CD4-positive, alpha-beta T cell treated with Interleukin-2 at 100 ng/mL for 4 hours (primary cell): ENCODE results near the gene OTUD1.
"Not testable (repeated sequence)": the region's sequence is repeated elsewhere in the genome, so short reads cannot be mapped to it uniquely, and the experiment has no call there.

Experiments
- DNase-seq: peaks from one replicate; pipeline ENCODE4 v3.0.0-alpha.2; 2020; ENCODE audit warnings: low spot score

The OTUD1 gene, protein sequence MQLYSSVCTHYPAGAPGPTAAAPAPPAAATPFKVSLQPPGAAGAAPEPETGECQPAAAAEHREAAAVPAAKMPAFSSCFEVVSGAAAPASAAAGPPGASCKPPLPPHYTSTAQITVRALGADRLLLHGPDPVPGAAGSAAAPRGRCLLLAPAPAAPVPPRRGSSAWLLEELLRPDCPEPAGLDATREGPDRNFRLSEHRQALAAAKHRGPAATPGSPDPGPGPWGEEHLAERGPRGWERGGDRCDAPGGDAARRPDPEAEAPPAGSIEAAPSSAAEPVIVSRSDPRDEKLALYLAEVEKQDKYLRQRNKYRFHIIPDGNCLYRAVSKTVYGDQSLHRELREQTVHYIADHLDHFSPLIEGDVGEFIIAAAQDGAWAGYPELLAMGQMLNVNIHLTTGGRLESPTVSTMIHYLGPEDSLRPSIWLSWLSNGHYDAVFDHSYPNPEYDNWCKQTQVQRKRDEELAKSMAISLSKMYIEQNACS

DNA sequence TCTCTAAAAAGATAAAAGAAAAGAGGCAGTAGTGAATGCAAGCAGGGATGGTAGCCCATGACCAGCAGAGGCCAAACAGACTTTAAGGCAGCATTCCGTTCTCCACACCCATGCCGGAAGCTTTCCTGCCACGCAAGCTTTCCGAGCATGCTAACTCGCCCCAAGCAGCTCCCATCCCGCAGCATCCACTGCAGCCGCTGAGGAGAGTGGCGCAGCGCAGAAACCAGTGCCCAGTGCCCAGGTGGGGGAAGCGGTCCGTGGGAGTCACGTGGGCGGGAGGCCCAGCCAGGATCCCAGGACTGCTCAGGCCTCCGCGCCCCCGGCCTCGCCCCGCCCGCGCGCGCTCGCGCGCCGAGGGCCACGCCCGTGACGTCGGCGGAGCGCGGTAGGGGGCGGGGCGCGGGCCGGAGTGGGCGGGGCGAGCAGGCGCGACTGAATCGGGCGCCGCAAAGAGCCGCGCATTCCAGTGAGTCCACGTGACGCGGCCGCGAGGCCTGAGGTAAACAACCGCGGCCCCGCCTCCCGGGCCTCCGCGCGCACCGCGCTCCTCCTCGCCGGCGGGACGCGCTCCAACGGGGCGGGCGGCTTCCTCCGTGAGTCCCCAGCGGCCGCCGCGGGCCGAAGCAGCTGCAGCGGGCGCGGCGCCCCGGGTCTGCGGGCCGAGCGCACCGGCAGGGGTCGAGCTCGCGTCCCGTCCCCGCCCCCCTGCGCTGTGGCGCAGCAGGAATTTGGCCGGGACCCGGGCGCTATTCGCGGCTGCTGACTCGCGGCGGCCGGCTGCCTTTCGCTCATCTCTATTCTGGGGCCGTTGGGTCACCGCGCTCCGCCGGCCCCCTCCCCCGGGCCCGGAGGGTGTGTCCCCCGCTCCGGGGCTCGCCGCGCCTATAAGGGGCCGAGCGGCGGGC lies at the start of gene OTUD1:
OTUD1 (plus strand) TSS at position 529 of the 905 bp plus-strand sequence. CDS start 383 bp downstream, outside the sequence.
- DNase-seq = peak; percentile 93

DNA sequence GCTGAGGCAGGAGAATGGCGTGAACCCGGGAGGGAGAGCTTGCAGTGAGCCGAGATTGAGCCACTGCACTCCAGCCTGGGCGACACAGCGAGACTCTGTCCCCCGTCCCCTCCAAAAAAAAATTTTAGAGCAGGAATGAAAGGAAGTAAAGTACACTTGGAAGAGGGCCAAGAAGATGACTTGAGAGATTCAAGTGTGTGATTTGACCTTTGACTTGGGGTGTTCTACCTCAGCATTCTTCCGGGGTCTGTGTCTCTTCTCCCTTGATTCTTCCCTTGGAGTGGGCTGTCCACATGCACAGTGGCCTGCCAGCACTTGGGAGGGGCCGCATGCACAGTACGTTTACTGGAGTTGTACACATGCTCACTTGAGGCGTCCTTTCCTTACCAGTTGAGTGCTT lies 48.5 kb upstream of the OTUD1 start:
- DNase-seq = not testable (repeated sequence)

DNA sequence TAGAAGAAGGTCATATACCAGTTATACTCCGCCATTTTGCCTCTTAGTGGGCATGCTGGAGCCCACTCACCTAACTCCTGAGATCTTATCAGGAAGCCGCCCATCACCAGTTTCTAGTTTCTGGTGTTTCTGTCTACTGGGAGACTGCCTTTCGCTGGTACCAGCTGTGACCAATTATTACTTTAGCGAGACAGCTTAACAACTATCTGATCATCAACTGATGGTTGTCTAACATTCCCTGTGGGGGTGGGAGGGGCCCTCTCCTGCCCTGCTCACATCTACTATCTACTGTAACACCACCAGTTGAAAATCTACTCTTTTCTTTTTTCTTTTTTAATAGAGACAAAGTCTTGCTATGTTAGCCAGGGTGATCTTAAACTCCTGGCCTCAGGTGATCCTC lies 48.1 kb upstream of the OTUD1 start:
- DNase-seq = no peak

DNA sequence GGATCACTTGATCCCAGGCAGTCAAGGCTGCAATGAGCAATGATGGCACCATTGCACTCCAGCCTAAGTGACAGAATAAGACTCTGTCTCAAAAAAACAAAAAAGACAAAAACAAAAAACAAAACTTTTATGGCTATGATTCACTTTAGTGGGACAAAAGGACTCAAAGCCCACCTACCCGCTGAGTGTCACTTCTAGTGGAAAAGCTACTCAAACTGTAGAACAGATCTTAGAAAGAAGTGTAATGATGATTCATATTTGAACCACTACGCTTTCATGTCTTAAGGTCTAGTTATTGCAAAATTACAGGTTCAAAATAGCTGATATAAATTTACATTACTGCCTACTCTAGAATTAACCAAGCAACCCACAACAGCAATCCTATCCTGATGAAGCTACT lies 47.1 kb upstream of the OTUD1 start:
- no peak for DNase-seq

DNA sequence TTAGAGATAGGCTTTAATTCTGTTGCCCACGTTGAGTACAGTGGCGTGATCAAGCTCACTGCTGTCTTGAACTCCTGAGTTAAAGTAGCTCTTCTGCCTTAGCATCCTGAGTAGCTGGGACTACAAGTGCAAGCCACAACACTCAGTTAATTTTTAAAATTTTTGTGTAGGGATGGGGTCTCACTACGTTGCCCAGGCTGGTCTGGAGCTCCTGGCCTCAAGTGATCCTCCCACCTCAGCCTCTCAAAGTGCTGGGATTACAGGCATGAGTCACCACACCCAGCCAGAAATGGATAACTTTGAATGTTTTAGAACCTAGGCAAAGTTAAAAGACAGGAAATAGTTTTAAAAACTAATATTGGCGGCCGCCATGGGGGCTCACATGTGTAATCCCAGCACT lies 43.9 kb upstream of the OTUD1 start:
- no peak for DNase-seq

DNA sequence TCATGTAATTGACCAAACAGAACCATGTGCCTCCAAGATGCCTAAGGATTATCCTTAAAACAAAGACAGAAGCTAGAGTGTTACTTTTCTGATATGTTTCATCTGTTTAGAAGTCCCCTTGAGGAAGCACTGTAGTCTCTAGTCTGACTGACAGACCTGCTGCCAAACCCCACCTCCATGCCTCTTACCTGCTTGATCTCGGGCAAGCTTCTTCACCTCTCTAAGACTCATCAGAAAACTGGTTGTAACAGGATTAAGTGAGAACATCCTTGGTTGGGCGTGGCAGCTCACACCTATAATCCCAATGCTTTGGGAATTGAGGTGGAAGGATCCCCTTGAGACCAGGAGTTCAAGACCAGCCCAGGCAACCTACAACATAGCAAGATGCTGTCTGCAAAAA lies 42.2 kb upstream of the OTUD1 start:
- DNase-seq = no peak

DNA sequence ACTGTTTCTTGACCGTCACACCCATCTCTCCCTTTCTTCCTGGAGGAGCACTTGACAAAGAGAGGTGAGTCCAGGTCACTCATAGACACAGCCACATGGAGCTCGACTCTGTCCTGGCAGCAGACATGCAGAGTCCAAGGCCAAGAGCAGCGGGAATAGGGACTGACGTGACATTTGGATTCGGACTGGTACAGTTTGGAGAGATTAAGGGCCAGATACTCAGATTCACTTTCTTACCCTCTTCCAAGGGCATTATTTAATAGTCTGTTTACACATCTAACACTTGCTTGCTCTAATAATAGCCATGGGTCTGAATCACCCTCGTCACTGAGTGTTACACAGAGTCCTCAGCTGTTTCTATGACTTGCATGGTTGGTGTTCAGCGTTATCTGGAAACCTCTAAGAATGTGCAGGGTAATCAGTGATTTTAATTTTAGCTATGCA lies 39.2 kb upstream of the OTUD1 start:
- no peak for DNase-seq

DNA sequence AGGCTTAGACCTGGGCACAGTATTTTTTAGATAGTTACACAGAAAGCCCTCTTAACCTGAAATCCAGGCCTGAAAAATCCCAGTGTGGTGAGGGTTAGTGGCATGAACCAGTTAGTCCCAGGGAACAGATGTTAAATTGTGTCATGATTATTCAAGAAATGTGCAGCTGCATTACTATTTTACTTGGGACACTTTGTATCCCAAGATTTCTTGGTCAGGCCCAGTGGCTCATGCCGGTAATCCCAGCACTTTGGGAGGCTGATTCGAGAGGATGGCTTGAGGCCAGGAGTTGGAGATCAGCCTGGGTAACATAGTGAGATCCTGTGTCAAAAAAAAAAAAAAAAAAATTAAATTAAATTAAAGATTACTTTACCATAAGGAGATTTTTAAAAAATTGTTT lies 36.0 kb upstream of the OTUD1 start:
- no peak for DNase-seq

DNA sequence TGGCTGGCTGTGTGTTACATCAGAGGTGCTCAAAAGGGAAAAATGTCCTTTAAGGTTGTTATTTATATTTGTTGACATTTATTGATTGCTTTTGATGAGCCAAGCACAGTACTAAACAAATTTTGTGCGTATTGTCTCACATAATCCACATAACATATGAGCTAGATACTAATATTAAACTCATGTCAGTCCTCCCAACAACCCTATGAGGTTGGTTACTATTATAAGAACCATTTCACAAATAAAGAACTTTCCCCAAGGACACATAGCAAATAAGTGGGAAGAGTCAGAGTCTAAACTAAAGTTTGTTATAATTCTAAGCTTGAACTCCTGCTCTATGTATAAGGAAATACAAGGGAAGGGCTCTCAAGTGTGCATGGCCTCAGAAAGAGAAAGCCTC lies 35.6 kb upstream of the OTUD1 start:
- no peak for DNase-seq

DNA sequence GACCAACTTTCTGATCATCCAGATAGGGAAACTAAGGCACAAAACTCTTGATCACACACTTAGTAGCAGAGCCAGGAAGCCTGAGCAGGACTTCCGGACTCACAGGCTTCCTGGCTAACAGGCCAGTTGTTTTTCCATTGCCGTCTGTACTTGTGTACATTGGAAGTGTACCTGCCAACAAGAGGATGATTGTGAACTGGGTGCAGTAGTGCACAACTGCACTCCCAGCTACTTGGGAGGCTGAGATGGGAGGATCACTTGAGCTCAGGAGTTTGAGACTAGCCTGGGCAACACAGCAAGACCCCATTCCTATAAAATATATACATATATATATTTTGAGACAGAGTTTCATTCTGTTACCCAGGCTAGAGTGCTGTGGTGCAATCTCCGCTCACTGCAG lies 35.2 kb upstream of the OTUD1 start:
- DNase-seq = no peak

DNA sequence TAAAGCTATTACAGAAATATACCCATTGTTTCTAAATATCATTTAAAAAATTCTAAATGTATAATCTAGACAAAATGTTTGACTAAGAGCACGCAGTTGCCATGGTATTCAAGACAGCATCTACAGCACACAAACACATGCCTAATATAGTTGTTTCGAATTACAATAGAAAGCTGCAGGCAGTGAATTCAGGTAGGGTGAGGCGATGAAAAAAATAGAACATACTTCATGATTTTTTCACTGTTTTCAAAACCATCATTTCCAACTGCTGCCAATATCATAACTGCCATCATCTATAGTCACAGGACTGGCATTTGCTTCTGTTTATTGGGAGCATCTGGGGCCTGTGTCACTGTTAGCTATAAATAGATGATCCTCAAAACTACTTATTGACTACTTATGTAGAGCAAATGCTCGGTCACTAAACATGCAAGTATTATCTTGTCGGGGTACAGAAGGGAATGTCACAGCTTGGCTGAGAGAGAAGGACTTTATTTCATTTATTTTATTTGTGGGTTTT lies 34.4 kb upstream of the OTUD1 start:
- no peak for DNase-seq

DNA sequence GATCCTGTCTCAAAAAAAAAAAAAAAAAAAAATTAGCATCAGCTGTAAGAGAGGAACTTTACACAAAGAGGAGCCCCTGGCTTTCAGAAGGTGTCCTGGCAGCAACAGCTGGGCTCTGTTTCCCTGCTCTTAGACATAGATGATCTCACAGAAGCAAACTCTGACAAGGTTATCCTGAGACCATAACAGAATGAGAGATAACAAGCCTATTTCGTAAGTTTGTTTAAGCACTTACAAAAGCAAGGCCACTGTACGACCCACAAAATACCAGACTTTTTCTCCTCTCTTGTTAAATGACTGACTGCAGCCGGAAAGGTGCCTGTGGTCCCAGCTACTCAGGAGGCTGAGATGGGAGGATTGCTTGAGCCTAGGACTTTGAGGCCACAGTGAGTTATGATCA lies 33.3 kb upstream of the OTUD1 start:
- no peak for DNase-seq

DNA sequence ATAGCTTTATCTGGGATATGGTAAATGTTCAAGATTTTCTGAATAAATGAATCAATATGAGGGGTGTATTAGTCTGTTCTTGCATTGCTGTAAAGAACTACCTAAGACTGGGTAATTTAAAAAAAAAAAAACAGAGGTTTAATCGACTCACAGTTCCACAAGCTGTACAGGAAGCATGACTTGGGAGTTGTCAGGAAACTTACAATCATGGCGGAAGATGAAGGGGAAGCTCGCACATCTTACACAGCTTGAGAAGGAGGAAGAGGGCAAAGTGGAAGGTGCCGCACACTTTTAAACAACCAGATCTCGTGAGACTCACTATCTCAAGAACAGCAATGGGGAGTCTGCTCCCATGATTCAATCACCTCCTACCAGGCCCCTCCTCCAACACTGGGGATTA lies 32.5 kb upstream of the OTUD1 start:
- DNase-seq = no peak

DNA sequence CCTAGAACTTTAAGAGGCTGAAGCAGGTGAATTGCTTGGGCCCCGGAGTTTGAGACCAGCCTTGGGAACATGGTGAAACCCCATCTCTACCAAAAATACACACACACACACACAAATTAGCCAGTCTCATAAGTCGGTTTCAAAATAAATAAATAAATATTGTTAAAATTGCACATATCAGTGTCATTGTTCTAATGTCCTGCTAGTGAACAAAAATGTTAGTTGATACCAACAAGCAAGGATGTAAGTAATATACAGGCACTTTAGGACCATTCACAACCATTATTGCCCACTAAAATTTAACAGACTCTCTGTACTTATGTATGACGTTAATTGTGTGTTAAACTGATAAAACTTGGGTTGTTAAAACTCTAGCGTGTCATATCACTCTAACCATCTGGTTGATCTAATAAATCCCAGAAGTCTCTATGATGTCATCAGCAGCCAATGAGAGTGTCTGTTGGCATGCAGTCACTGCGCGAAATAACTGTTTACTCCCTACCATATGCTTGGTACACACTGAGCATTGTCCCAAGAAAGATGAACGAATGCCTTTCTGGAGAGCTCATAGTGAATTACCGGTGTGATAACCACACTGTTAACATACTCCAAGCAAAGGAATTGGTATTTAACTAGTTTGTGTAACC lies 30.4 kb upstream of the OTUD1 start:
- no peak for DNase-seq

DNA sequence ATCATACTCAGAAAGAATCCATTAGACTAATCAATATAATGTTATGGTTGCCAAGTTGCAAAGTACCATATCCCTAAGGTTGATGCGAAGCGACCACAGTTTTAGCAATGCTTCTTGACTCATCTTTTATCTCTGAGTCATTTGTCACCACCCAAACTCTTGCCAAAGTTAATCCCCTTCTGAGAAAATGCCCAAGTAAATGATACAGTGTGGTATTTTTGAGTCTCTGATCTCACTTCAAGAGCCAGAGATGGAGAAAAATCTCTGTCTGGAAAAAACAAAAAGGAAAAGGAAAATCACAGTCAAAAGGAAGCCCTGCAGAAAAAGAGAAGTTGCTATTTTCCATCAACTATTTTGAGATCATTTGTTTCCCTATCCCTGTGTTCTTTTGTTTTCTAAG lies 26.7 kb upstream of the OTUD1 start:
- DNase-seq = peak; percentile 7

DNA sequence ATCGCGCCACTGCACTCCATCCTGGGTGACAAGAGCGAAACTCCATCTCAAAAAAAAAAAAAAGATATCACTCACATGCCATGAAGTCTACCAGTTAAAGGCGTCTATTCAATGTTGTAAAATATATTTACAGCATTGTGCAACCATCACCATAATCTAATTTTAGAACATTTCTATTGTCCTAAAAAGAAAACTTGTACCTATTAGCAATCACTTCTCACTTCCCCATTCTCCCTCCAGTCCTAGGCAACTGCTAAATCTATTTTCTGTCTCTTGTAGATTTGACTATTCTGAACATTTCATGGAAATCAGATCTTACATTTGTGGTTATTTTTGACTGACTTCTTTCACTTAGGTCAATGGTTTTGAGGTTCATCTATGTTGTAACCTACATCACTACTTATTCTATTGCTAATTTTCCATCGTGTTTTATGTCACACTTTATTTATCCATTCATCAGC lies 25.2 kb upstream of the OTUD1 start:
- no peak for DNase-seq

DNA sequence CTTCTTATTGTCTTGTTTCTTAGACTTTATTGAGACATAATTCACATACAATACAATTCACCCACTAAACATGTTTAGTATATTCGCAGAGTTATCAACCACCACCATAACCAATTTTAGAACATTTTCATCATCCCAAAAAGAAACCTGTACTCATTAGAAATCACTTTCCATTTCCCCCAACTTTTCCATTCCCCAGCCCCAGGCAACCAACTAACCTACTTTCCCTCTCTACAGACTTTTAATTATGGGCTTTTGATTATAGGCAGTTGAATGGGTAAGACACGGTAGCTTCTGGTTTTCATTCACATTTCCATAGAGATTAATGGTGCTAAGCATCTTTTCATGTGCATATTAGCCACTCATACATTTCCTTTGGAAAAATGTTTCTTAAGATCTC lies 24.2 kb upstream of the OTUD1 start:
- DNase-seq = no peak

DNA sequence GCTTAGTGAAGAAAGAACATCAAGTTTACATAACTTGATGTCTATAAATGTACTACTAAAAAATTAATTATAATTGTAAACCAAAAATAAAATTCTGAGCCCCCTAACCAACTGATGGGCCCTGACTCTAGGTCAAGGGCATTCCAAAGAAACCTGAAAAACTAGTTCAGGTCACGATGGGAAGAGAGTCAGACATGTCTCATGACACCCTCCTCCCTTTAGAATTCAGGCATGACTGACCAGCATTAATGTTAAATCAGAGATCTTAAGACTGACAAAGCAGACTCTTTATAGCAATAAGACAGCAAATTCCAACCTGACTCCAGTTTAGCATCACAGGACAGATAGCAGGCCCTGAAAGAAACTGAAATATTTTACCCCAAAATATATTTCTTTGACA lies 21.6 kb upstream of the OTUD1 start:
- no peak for DNase-seq

DNA sequence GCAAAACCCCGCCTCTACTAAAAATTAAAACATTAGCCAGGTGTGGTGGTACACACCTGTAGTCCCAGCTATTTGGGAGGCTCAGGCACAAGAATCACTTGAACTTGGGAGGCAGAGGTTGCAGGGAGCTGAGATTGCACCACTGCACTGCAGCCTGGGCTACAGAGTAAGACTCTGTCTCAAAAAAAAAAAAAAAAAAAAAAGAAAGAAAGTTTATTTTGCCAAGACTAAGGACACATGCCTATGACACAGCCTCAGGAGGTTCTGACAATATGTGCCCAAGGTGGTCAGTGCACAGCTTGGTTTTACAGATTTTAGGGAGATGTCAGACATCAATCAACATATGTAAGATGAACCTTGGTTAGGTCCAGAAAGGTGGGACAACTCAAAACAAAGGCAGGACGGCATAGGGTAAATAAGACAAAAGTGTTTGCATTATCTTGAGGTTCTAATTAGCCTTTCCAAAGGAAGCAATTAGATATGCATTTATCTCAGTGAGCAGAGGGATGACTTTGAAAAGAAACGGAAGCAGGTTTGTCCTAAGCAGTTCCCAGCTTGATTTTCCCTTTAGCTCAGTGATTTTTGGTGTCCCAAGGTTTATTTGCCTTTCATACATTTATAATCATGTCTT lies 20.7 kb upstream of the OTUD1 start:
- no peak for DNase-seq

DNA sequence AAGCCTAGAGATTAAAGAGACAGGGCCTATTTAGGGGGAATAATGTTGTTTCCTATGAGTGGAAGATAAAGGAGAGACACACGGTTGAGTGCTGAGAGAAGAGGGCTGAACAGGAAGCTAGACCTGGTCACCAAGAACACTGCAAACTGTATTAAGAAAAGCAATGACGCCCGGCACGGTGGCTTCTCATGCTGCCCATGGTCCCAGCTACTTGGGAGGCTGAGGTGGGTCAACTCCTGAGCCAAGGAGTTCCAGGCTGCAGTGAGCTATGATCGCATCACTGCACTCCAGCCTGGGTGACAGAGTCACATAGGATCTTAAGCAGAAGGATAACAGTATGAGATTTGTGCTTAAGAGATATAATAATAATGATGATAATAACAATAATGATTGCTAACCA lies 19.7 kb upstream of the OTUD1 start:
- DNase-seq = no peak

DNA sequence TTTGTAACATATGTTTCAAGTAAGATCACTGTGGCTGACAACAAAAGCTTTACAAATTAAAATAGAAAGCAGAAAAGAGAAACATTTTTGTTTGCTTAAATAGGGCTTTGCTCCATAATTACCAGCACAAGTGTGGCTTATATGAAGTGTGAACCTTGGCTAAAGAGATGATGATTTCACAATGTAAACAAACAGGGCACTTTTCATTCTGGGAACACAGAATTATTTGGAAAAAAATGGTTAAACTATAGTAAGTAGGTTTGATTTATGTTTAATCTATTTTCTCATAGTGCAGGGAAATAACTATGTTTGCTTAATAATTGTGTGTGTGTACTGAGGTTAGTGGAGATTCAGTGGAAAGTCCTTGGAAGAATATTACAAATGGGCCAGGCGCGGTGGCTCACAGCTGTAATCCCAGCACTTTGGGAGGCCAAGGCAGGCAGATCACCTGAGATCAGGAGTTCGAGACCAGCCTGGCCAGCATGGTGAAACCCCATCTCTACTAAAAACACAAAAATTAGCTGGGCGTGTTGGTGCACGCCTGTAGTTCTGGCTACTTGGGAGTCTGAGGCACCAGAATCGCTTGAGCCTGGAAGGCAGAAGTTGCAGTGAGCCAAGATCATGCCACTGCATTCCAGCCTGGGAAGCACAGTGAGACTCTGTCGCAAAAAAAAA lies 19.1 kb upstream of the OTUD1 start:
- no peak for DNase-seq
